Neural progenitor cell (in vitro differentiated cells): ENCODE data around the gene PYGB. TPM values are rescaled to one million over a fixed set of nuclear protein-coding genes. Genes with fewer than 3 reads are reported as not detected.

Experiments
- DNase-seq: peaks from one replicate; pipeline ENCODE4 v3.0.0-alpha.2; 2016; ENCODE audit warnings: low spot score
- H2AFZ ChIP-seq: fragments of 200-600 bp; sonication (generic); replicated peaks from 2 replicates; pipeline ENCODE4 v1.6.1; 2016; ENCODE audit warnings: antibody characterized with exemption
- H3F3A ChIP-seq: fragments of 200-600 bp; sonication (generic); 2 replicates; pipeline ENCODE4 v1.6.1; 2016; ENCODE audit warnings: antibody characterized with exemption, low read depth
- H3K27ac ChIP-seq: fragments of 200-600 bp; sonication (generic); 2 replicates; pipeline ENCODE4 v1.5.1; 2016; ENCODE audit warnings: mild to moderate bottlenecking
- H3K27me3 ChIP-seq: fragments of 200-600 bp; sonication (generic); 2 replicates; pipeline ENCODE4 v1.6.1; 2016; ENCODE audit warnings: mild to moderate bottlenecking, moderate library complexity
- H3K36me3 ChIP-seq: fragments of 200-600 bp; sonication (generic); 2 replicates; pipeline ENCODE4 v1.5.1; 2016
- H3K4me1 ChIP-seq: fragments of 200-600 bp; sonication (generic); 2 replicates; pipeline ENCODE4 v1.6.1; 2016; ENCODE audit warnings: mixed run types
- H3K4me2 ChIP-seq: fragments of 200-600 bp; sonication (generic); 2 replicates; pipeline ENCODE4 v1.6.1; 2016
- H3K4me3 ChIP-seq: fragments of 200-600 bp; sonication (generic); 2 replicates; pipeline ENCODE4 v1.5.1; 2016
- H3K79me2 ChIP-seq: fragments of 200-600 bp; sonication (generic); 2 replicates; pipeline ENCODE4 v1.6.1; 2016; ENCODE audit warnings: low read depth
- H3K9ac ChIP-seq: fragments of 200-600 bp; sonication (generic); 2 replicates; pipeline ENCODE4 v1.6.1; 2016
- H3K9me3 ChIP-seq: fragments of 200-600 bp; sonication (generic); 2 replicates; pipeline ENCODE4 v1.5.1; 2016; ENCODE audit warnings: low read depth
- H4K20me1 ChIP-seq: fragments of 200-600 bp; sonication (generic); 2 replicates; pipeline ENCODE4 v1.6.1; 2016; ENCODE audit warnings: low read depth
- H3K27ac Mint-ChIP-seq: 3 replicates; pipeline ENCODE4 v1.8.0; 2021; ENCODE audit warnings: mixed read lengths
- H3K27me3 Mint-ChIP-seq: 2 replicates; pipeline ENCODE4 v1.8.0; 2022; ENCODE audit warnings: low read depth, mild to moderate bottlenecking, inconsistent platforms, moderate library complexity, mixed read lengths; ENCODE audit not compliant: insufficient read depth
- H3K36me3 Mint-ChIP-seq: 3 replicates; pipeline ENCODE4 v1.8.0; 2021; ENCODE audit warnings: mixed read lengths
- H3K4me1 Mint-ChIP-seq: 3 replicates; pipeline ENCODE4 v1.8.0; 2021; ENCODE audit warnings: mixed read lengths
- H3K4me3 Mint-ChIP-seq: 3 replicates; pipeline ENCODE4 v1.8.0; 2021; ENCODE audit warnings: mild to moderate bottlenecking, moderate library complexity, mixed read lengths
- H3K9me3 Mint-ChIP-seq: 3 replicates; pipeline ENCODE4 v1.8.0; 2020; ENCODE audit warnings: mixed read lengths
- CTCF ChIP-seq: fragments of 200-600 bp; sonication (generic); IDR thresholded peaks from 2 replicates; pipeline ENCODE4 v1.5.1; 2017; ENCODE audit warnings: antibody characterized with exemption, mild to moderate bottlenecking
- EZH2 ChIP-seq: fragments of 200-600 bp; sonication (generic); IDR thresholded peaks from 2 replicates; pipeline ENCODE4 v1.6.1; 2017; ENCODE audit warnings: antibody characterized with exemption, mild to moderate bottlenecking, moderate library complexity
- EZH2phosphoT487 ChIP-seq: fragments of 200-600 bp; sonication (generic); IDR thresholded peaks from 2 replicates; pipeline ENCODE4 v1.6.1; 2017; ENCODE audit warnings: antibody characterized with exemption
- total RNA-seq: library from RNA; depleted of rRNA; stranded (reverse); fragments of >200 nt; gene quantifications from 2 replicates; pipeline ENCODE4 v1.2.3, GENCODE V29; 2015; ENCODE audit warnings: low replicate concordance

PYGB gene
- total RNA-seq, 1 donor from 2014 or later: 40.9 TPM

GRCh38 chr20:25313593-25313992 is 65.7 kb downstream of the PYGB start:
- Histone ChIP-seq H3K4me2 (no peak overlapping the region), H3K4me3 (no peak overlapping the region), H4K20me1 (no peaks in the 10 kb centered on the region), H3K4me1 (no peaks in the 10 kb centered on the region), H3K9ac (no peak overlapping the region), H2AFZ (no peak overlapping the region), H3K27ac (no peak overlapping the region), H3K36me3 (no peaks in the 10 kb centered on the region), H3K27me3 (no peaks in the 10 kb centered on the region), H3F3A (no peaks in the 10 kb centered on the region), H3K9me3 (no peaks in the 10 kb centered on the region), H3K79me2 (no peaks in the 10 kb centered on the region)
- no peak overlapping the region for H3K27ac Mint-ChIP-seq
- peaks cover 2% of the 10 kb centered on the region for H3K27me3 Mint-ChIP-seq
- no peak overlapping the region for H3K4me3 Mint-ChIP-seq
- H3K4me1 Mint-ChIP-seq: peaks cover 13% of the 10 kb centered on the region
- H3K36me3 Mint-ChIP-seq: peaks cover 13% of the 10 kb centered on the region
- DNase-seq: no peak
- TF ChIP-seq EZH2 (no peak), EZH2phosphoT487 (no peak), CTCF (no peak)
- peaks cover 3% of the 10 kb centered on the region for H3K9me3 Mint-ChIP-seq

GRCh38 chr20:25314497-25315417 is 66.9 kb downstream of the PYGB start:
- DNase-seq: peak; percentile 22
- peaks cover 13% of the 10 kb centered on the region for H3K36me3 Mint-ChIP-seq
- no peak overlapping the region for H3K4me2 ChIP-seq

GRCh38 chr20:25315418-25316210 is 67.7 kb downstream of the PYGB start:
- Histone ChIP-seq H2AFZ (no peak overlapping the region), H3K27ac (no peak overlapping the region), H3K9me3 (no peaks in the 10 kb centered on the region), H4K20me1 (no peaks in the 10 kb centered on the region), H3F3A (no peaks in the 10 kb centered on the region), H3K79me2 (no peaks in the 10 kb centered on the region), H3K36me3 (no peaks in the 10 kb centered on the region), H3K4me2 (no peak overlapping the region), H3K27me3 (no peaks in the 10 kb centered on the region), H3K9ac (no peak overlapping the region), H3K4me3 (no peak overlapping the region), H3K4me1 (no peaks in the 10 kb centered on the region)
- Mint-ChIP-seq H3K27me3 (peaks cover 2% of the 10 kb centered on the region), H3K27ac (no peak overlapping the region), H3K4me3 (no peak overlapping the region), H3K9me3 (peaks cover 3% of the 10 kb centered on the region), H3K36me3 (peaks cover 9% of the 10 kb centered on the region), H3K4me1 (peaks cover 9% of the 10 kb centered on the region)
- TF ChIP-seq CTCF: no peak
- no peak for TF ChIP-seq EZH2phosphoT487
- TF ChIP-seq EZH2: no peak
- DNase-seq: no peak

More at GRCh38 chr20:25314497-25315417, 66.9 kb downstream of the PYGB start:
- no peaks in the 10 kb centered on the region for H3K4me1 ChIP-seq
- no peak overlapping the region for H3K4me3 Mint-ChIP-seq
- no peaks in the 10 kb centered on the region for H3K9me3 ChIP-seq
- TF ChIP-seq EZH2phosphoT487 (no peak), CTCF (peak; percentile 17)
- no peaks in the 10 kb centered on the region for H3F3A ChIP-seq
- H3K9ac ChIP-seq: no peak overlapping the region
- no peaks in the 10 kb centered on the region for H3K79me2 ChIP-seq
- no peak overlapping the region for H3K27ac Mint-ChIP-seq
- H2AFZ ChIP-seq: no peak overlapping the region
- peaks cover 3% of the 10 kb centered on the region for H3K9me3 Mint-ChIP-seq
- H3K4me3 ChIP-seq: no peak overlapping the region
- H3K27me3 ChIP-seq: no peaks in the 10 kb centered on the region
- H4K20me1 ChIP-seq: no peaks in the 10 kb centered on the region
- H3K27me3 Mint-ChIP-seq: peaks cover 2% of the 10 kb centered on the region
- no peaks in the 10 kb centered on the region for H3K36me3 ChIP-seq
- peaks cover 13% of the 10 kb centered on the region for H3K4me1 Mint-ChIP-seq
- H3K27ac ChIP-seq: no peak overlapping the region
